GM18508 (cell line): ENCODE data around the gene FBXO33.

Source experiments
- ATAC-seq: cut with Tn5 transposase; IDR thresholded peaks from one replicate; pipeline ENCODE4 v1.9.1; 2021; ENCODE audit warnings: moderate number of reproducible peaks; ENCODE audit not compliant: insufficient read depth, unreplicated experiment

FBXO33 gene

DNA sequence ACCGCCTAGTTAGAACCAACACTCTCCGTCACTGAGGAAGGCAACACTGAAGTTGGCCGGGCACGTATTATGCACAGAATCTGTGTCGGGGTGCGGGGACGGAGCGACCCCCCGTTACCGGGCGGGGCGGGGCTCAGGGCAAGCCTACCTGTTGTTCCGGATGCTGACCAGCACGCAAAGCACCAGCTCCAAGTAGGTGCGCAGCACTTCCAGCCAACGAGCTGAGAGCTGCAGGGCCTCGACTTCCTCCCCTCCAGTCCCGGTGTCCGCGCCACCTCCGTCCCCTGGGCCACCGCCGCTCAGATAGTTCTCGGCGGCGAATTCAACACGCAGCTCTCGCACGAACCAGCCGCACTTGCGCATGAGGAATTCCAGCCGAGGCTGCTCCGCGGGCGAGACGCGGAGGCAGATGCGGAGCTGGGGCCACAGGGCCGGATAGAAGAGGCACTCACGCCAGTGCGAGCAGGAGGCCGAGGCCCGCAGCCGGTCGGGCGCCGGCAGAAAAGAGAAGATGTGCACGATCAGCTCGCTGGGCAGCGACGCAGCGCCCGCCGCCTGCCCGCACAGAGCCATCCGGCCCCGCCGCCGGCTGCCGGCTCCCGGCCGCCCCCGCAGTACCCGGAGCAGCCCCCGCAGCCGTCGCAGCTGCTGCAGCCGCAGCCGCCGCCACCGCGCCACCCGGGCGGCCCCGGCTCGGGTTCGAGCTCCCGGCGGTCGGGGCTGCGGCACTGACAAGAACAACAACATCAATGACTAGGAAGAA lies 636 bp downstream of the FBXO33 start:
- peak; percentile 11 for ATAC-seq

DNA sequence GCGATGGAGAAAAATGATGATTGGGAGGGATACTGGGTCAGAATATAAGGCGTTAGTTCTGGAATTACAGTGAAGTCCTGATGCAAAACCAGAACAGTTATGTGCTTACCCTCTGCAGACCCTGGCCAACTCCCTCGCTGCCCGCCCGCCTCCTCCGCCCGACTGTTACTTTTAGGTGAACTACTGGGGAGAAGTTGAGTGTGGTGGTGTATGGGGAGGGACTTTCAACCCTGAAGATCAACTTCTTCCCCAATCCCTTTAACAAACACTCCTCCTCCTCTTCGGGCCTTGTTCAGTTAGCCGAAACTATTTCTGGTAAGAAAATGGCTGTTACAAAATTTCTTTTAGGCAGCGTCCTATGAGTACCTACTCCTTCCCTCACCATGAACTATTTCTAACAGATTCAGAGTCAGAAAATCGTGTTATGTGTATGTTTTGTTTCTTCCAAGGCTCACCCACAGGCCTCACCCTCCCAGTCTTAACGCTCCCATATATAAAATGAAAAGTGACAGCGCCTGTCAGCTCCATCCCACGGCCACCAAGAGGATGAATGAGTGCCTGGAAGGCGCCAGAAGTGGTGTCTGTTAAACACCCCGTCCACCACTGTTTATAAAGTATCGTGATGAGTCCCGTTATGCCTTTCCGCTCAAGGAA lies 1.3 kb downstream of the FBXO33 start:
- peak; percentile 0 for ATAC-seq

DNA sequence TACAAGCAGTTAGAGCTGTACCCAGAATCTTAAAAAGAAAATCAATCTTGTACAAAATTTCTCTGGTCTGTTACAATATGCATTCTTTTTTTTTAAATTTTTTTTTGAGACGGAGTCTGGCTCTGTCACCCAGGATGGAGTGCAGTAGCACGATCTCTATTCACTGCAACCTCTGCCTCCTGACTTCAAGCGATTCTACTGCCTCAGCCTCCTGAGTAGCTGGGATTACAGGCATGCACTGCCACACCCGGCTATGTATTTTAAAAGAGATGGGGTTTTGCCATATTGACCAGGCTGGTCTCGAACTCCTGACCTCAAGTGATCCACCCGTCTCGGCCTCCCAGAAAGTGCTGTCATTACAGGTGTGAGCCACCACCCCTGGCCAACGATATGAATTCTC lies 4.1 kb downstream of the FBXO33 start:
- no peak for ATAC-seq

DNA sequence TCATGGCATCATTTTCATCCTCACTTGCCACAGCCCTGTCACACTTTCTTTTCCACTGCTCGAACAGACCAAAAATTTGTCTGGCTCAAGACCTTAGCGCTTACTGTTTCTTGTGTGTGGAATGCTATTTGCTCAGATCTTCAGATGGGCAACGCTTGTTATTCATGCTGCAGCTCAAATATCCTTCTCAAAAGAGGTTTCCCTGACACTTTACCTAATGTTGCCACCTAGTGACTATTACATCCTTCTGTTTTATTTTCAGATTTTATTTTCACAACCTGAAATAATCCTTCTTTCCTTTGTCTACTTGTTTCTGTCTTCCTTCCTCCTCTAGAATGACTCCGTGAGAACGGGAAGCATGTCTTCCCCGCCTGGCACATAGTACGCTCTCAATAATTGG lies 5.6 kb downstream of the FBXO33 start:
- ATAC-seq, result no peak

DNA sequence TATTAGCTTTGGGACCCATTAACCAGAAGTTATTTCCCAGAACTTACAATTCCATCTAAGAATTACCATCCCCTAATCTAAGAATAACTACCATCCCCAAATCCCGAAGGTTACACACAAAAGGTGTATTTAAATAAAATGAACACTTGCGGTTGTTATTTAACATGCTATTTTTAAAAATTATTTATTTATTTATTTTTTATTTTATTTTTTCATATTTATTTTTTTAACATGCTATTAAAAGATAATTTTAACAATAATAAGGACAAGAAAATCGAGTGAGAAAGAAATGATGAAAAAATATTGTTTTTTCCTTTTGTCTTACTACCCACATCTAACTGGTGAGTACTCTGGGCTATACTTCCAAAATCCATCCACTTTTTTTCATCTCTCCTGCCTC lies 6.3 kb downstream of the FBXO33 start:
- no peak for ATAC-seq

DNA sequence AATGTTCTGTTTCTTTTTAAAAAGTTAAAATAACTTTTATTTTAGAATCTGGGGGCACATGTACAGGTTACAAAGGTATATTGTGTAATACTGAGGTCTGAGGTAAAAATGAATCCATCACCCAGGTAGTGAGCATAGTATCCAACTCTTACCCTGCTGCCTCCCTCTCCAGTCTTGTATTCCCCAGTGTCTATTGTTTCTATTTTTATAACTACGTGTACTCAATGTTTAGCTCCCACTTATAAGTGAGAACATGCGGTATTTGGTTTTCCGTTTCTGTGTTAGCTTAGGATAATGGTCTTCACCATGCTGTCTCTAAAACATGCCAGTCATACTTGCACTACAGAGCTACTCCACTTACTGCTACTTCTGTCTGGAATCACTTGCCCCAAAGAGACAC lies 8.4 kb downstream of the FBXO33 start:
- ATAC-seq, result no peak

DNA sequence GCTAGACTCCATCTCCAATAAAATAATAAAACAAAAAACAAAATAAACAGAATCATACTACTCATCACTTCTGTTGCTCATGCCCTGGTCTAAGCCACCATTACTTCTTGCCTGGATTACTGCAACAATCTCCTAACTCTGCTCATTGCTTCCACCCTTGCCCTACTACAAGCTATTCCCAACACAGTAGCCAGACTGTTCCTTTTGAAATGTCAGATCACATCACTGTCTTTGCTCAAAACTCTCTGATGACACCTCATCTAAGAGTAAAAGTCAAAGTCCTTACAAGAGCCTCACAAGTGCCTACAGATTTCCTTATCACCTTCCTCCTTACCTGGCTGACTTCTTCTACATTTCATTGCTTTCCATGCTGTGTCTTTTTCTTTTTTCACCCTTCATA lies 10.0 kb downstream of the FBXO33 start:
- no peak for ATAC-seq

DNA sequence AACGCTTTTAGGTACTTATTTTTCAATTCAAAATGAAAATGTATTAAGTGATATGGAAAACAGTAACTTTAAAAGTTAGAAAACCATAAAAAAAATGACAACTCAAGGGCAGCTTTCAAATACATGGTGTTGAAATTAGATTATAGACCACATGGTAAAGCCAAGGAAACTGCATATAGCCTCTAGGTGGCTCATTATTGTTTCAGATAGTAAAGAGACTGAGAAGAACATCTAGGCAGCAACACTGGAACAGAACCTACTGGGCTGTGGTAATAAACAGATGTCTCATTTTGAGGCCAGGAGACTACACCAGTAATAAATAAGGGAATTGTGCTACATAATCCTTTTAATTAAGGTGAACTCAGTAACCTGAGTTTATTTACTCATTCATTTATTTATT lies 13.0 kb downstream of the FBXO33 start:
- ATAC-seq, result no peak

DNA sequence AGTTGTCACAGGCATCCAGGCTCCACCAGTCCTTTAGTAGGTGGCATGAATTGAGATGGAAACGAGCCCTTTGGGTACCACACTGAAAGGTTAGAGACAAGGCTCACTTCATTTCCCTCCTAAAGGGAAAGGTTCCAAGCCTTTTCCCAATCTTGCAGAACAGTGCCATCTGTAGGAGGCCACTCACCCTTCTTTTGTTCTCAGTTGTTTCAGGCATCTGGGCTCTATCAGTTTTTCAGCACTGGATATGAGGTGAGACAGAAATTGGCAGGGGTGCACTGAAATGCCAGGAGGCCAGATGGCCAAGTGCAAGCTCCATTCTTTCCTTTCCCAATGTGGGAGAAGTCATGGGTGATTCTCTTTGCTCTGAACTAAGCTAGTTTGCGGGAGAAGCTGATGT lies 15.2 kb downstream of the FBXO33 start:
- no peak for ATAC-seq

DNA sequence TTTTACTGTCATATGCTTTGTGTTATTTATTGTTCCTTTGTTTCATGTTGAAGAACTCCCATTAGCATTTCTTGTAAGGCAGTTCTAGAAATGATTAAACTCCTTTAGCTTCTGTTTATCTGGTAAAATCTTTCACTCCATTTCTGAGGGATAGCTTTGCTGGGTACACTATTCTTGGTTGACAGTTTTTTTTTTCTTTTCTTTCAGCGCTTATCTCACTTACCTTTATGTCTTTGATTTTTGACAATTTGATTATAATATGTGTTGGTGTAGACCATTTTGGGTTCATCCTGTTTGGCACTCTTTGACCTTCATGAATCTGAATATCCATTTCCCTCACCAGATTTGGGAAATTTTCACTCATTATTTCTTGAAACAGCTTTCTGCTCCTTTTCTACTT lies 16.2 kb downstream of the FBXO33 start:
- no peak for ATAC-seq

DNA sequence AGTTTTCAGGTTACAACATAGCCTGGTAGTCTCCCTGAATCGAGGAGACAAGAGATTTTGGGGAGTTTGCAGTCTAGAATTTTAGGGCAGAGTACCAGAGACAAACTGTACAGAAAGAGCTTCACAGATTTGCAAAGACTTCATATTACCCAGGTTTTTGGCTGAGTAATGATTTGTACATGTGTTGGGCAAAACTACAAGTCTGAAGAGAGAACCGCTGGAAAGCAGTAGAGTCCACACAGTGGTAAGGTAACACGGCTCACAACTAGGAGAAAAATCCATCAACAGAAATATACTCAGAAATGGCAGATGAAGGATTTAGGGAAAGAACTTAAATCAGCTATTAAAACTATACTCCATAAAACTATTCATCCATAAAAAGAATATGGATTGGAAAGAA lies 25.7 kb downstream of the FBXO33 start:
- no peak for ATAC-seq

DNA sequence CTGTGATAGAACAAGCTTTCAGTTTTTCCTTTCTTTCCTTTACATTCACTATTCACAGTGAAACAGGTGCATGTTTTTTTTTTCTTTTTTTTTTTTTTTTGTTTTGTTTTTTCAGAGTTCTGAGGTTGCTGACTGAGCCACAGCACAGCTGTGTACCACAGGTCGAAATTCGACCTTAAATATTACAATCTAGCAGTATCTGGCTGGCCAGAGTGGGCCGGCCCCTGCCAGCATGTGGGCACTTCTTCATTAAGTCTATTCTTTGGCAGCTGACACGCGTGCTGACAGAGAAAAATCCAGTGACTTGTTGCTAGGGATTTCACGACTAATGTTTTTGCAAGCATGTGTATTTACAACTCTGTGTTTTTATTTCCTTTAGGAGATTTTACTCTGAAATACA lies 33.9 kb downstream of the FBXO33 start:
- ATAC-seq, result no peak

DNA sequence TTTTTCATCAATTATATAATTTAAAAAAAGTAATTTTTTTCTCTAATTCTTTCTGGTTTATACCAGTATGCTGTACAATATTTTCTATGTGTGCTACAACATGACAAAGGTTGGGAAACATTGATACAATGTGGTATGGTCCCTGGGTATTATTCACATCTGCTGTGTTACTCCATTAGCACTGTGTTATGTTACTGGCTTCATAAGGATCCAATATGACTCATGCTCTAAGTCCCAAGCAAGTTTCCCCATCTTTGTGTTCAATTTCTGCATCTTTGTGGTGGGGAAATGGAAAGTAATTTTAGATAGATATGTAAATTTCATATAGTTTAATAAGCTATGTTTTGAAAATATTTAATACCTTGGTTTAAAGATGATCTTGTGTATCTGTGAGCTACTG lies 35.8 kb downstream of the FBXO33 start:
- ATAC-seq, result no peak

DNA sequence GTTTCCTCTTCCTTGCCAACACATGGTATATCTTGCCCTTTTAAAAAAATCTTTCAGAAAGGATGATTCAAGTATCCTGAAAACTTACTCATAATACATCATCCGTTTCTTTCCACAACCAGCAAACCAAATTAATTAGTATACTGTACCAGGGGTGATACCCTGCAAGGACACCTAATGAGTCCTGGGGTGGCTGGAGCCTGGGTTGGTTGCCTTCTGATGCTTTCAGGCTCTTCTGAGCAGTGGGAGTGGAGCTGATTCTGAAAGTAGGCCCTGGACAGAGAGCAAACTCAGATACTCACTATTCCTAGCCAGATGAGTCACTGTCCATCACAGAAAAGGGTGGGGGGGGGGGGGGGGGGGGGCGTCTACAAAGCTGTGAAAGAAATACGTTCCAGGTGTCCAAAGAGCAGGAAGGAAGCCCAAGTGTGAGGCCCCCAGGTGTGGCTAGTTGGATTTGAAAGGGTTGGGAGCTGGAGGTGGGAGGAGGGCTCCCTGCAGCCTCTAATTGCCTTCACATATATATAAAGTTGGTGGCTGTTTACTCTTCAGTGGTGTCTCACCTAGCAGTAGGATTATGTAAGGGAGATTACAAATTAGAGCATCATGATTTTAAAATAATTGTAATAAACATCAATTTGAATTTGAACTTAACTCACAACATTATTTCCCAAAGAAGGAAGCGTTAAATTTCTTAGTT lies 36.5 kb downstream of the FBXO33 start:
- no peak for ATAC-seq

DNA sequence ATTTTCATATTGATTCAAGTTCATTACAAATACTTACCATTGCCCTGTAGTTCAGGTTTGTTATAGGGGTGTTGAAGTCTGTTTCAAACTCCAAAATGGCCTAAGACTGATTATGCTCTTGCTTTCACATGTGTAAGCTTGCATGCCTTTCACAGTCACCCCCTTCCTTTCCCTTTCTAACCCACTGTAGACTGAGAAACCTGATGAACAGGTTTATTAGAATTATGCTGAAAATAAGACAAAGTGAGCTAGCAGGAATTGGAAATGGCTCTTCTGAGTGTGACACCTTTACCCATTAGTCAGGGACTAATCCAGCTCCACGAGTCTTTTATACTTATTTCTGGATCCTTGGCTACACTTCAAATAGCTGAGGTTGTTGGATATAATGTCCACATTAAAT lies 38.9 kb downstream of the FBXO33 start:
- no peak for ATAC-seq

DNA sequence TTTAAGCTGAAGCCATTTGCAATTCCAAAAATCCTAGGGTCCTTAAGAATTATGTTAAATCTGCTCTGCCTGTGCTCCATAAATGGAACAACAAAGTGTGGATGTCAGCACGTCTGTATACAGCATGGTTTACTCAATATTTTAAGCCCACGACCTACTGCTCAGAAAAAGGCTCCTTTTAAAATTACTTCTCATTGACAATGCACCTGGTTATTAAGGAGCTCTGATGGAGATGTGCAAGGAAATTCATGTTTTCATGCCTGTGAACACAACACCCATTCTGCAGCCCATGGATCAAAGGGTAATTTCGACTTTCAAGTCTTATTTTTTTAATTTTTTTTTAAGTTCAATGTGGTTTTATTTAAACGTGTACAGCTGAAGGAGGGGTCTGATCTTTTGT lies 48.1 kb downstream of the FBXO33 start:
- ATAC-seq, result no peak

DNA sequence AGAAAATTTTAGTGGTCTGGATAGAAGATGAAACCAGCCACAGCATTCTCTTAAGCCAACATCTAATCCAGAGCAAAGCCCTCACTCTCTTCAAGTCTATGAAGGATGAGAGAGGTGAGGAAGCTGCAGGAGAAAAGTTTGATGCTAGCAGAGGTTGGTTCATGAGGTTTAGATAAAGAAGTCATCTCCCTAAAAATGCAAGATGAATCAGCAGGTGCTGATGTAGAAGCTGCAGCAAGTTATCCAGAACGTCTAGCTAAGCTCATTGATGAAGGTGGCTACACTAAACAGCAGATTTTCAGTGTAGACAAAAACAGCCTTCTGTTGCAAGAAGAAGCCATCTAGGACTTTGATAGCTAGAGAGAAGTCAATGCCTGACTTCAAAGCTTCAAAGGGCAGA lies 48.5 kb downstream of the FBXO33 start:
- ATAC-seq, result no peak

DNA sequence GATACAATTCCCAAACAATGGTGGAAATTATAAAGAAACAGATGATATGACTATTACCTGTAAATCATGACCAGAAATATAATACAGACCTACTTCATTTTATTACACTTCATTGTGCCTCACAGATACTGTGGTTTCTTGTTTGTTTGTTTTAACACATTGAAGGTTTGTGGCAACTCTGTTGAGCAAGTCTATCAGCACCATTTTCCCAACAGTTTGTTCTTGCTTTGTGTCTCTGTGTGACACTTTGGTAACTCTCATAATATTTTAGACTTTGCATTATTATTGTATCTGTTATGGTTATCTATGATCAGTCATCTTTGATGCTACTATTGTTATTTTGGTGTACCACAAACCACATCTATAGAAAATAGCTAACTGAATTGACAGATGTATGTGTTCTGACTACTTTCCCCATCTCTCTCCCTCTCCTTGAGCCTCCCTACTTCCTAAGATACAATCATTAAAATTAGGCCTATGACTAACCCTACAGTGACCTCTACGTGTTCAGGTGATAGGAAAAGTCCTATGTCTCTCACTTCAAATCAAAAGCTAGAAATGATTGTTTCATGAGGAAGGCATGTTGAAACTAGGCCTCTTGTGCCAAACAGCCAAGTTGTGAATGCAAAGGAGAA lies 49.1 kb downstream of the FBXO33 start:
- ATAC-seq, result peak; percentile 60

DNA sequence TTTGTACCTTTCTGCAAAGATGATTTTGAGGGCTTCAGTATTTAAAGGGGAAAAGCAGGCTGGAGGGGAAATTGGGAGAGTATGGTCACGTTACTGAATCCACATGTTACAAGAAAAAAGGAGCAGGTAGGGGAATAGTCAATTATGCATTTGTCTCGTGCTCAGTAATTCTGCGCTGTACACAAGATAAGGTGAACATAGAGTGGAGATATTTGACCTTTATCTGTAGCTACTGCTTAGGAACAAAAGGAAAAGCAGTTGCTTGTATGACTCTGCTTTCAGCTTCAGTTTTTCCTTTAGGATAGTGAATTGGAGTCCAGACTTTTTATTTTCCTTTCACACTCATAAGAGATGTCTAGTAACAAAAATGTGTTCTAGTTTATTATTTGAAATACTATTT lies 49.8 kb downstream of the FBXO33 start:
- ATAC-seq, result no peak

DNA sequence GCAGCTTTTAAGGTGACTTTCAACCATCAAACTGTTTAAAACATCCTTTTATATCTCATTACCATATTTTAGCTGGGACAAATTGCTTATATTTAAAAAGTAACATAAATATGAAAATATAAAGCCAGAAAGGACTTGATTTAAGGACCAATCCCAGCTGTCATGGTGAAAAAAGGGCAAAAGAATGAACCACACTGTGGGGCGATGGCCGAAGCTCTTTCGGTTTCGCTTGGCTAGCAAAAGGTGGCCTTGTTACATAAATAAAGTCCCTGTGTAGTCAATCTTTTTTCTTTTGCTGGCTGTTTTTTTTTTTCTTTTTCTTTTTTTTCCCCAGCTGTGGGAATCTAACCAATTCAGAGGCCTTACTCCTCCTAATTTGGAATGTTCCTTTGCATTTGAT lies 50.9 kb downstream of the FBXO33 start:
- no peak for ATAC-seq
